HEK293 (cell line): ENCODE results near the gene VPS13D.

Experiments used
- CTCF ChIA-PET: fragments of 350-600 bp; formaldehyde crosslinking; extraction: SDS; loops from one replicate; lab custom pipeline; 2021; ENCODE audit warnings: antibody characterized with exemption; lab: Yijun Ruan, JAX
- POLR2A ChIA-PET: fragments of 300-600 bp; formaldehyde crosslinking; extraction: SDS; loops from one replicate; lab custom pipeline; 2020; ENCODE audit warnings: antibody characterized with exemption, inconsistent platforms; lab: Yijun Ruan, JAX
- H3K27ac ChIP-seq: fragments of 200-500 bp; sonication (Bioruptor generic); 2 replicates; pipeline ENCODE4 v1.5.1; 2014; ENCODE audit warnings: low read depth, low read length, control low read depth, inconsistent platforms; ENCODE audit errors: extremely low read depth
- H3K36me3 ChIP-seq, 2 experiments: fragments of 200-500 bp in 1 of 2; sonication (Bioruptor generic) in 1 of 2; 1 replicate in 1 of 2; 2 replicates in 1 of 2; pipeline ENCODE4 v1.5.1; 2014 to 2017; ENCODE audit warnings: inconsistent platforms in 2 of 2, low read length in 2 of 2; ENCODE audit not compliant: control insufficient read depth in 2 of 2, insufficient read depth in 1 of 2
- H3K4me1 ChIP-seq: fragments of 200-500 bp; sonication (Bioruptor generic); 2 replicates; pipeline ENCODE4 v1.5.1; 2014; ENCODE audit warnings: mild to moderate bottlenecking, low read length, inconsistent platforms; ENCODE audit not compliant: control insufficient read depth, insufficient read depth
- H3K4me3 ChIP-seq: 2 replicates; pipeline ENCODE4 v1.5.1; 2011; ENCODE audit warnings: low read depth, mild to moderate bottlenecking, control low read depth, low read length, moderate library complexity
- H3K9me3 ChIP-seq: fragments of 200-500 bp; sonication (Bioruptor generic); 2 replicates; pipeline ENCODE4 v1.5.1; 2014; ENCODE audit warnings: low read depth, low read length, inconsistent platforms; ENCODE audit not compliant: control insufficient read depth, insufficient read depth
- BCL11B ChIP-seq: fragments of 450-650 bp; formaldehyde crosslinking; IDR thresholded peaks from 2 replicates; pipeline ENCODE4 v1.5.1; 2016; ENCODE audit warnings: low read depth, missing biosample characterization, missing genetic modification characterization
- KLF8 ChIP-seq: fragments of 450-650 bp; formaldehyde crosslinking; IDR thresholded peaks from 2 replicates; pipeline ENCODE4 v1.5.1; 2016; ENCODE audit warnings: missing biosample characterization, missing genetic modification characterization
- SALL2 ChIP-seq: fragments of 450-650 bp; formaldehyde crosslinking; IDR thresholded peaks from 2 replicates; pipeline ENCODE4 v1.5.0; 2017; ENCODE audit warnings: missing biosample characterization, mild to moderate bottlenecking, missing genetic modification characterization, borderline replicate concordance
- ZBTB8A ChIP-seq: fragments of 450-650 bp; formaldehyde crosslinking; IDR thresholded peaks from 2 replicates; pipeline ENCODE4 v1.5.1; 2016; ENCODE audit warnings: missing biosample characterization, missing genetic modification characterization
- ZNF121 ChIP-seq: fragments of 450-650 bp; formaldehyde crosslinking; IDR thresholded peaks from 2 replicates; pipeline ENCODE4 v1.5.1; 2016; ENCODE audit warnings: missing biosample characterization, missing genetic modification characterization
- ZNF214 ChIP-seq: fragments of 450-650 bp; formaldehyde crosslinking; IDR thresholded peaks from 2 replicates; pipeline ENCODE4 v1.5.1; 2017; ENCODE audit warnings: missing biosample characterization, mild to moderate bottlenecking, missing genetic modification characterization, borderline replicate concordance
- ZNF266 ChIP-seq: fragments of 450-650 bp; formaldehyde crosslinking; IDR thresholded peaks from 2 replicates; pipeline ENCODE4 v1.5.1; 2016; ENCODE audit warnings: missing biosample characterization, missing genetic modification characterization, low read depth
- ZNF335 ChIP-seq: fragments of 450-650 bp; formaldehyde crosslinking; conservative IDR thresholded peaks from 2 replicates; pipeline ENCODE4 v1.5.1; 2016; ENCODE audit warnings: missing biosample characterization, missing genetic modification characterization
- ZNF404 ChIP-seq: fragments of 450-650 bp; formaldehyde crosslinking; IDR thresholded peaks from 2 replicates; pipeline ENCODE4 v1.5.1; 2017; ENCODE audit warnings: missing biosample characterization, missing genetic modification characterization
- ZNF514 ChIP-seq: fragments of 450-650 bp; formaldehyde crosslinking; IDR thresholded peaks from 2 replicates; pipeline ENCODE4 v1.5.1; 2016; ENCODE audit warnings: missing biosample characterization, missing genetic modification characterization
- ZNF544 ChIP-seq: fragments of 450-650 bp; formaldehyde crosslinking; IDR thresholded peaks from 2 replicates; pipeline ENCODE4 v1.5.0; 2017; ENCODE audit warnings: missing biosample characterization, missing genetic modification characterization
- ZNF560 ChIP-seq: fragments of 450-650 bp; formaldehyde crosslinking; IDR thresholded peaks from 2 replicates; pipeline ENCODE4 v1.5.1; 2017; ENCODE audit warnings: missing biosample characterization, missing genetic modification characterization, borderline replicate concordance
- ZNF561 ChIP-seq: fragments of 450-650 bp; IDR thresholded peaks from 2 replicates; pipeline ENCODE4 v1.5.1; 2018; ENCODE audit warnings: missing biosample characterization, missing genetic modification characterization, borderline replicate concordance
- ZNF654 ChIP-seq: fragments of 450-650 bp; formaldehyde crosslinking; IDR thresholded peaks from 2 replicates; pipeline ENCODE4 v1.5.1; 2016; ENCODE audit warnings: low read depth, missing biosample characterization, missing genetic modification characterization
- ZNF664 ChIP-seq: fragments of 450-650 bp; formaldehyde crosslinking; IDR thresholded peaks from 2 replicates; pipeline ENCODE4 v1.5.1; 2016; ENCODE audit warnings: missing biosample characterization, missing genetic modification characterization
- ZNF776 ChIP-seq: fragments of 450-650 bp; formaldehyde crosslinking; IDR thresholded peaks from 2 replicates; pipeline ENCODE4 v1.5.0; 2017; ENCODE audit warnings: missing biosample characterization, missing genetic modification characterization, borderline replicate concordance
- ZNF792 ChIP-seq: fragments of 450-650 bp; formaldehyde crosslinking; IDR thresholded peaks from 2 replicates; pipeline ENCODE4 v1.5.1; 2016; ENCODE audit warnings: missing biosample characterization, missing genetic modification characterization
- TF ChIP-seq, protein P1 (sequence below): fragments of 450-650 bp; formaldehyde crosslinking; IDR thresholded peaks from 2 replicates; pipeline ENCODE4 v1.5.1; 2016; ENCODE audit warnings: missing biosample characterization, missing genetic modification characterization
- TF ChIP-seq, protein P2 (sequence below): fragments of 450-650 bp; formaldehyde crosslinking; conservative IDR thresholded peaks from 2 replicates; pipeline ENCODE4 v1.5.1; 2016; ENCODE audit warnings: low read depth, missing biosample characterization, missing genetic modification characterization
- TF ChIP-seq, protein P3 (sequence below): fragments of 450-650 bp; formaldehyde crosslinking; IDR thresholded peaks from 2 replicates; pipeline ENCODE4 v1.5.1; 2016; ENCODE audit warnings: missing biosample characterization, missing genetic modification characterization, borderline replicate concordance

Gene VPS13D

DNA sequence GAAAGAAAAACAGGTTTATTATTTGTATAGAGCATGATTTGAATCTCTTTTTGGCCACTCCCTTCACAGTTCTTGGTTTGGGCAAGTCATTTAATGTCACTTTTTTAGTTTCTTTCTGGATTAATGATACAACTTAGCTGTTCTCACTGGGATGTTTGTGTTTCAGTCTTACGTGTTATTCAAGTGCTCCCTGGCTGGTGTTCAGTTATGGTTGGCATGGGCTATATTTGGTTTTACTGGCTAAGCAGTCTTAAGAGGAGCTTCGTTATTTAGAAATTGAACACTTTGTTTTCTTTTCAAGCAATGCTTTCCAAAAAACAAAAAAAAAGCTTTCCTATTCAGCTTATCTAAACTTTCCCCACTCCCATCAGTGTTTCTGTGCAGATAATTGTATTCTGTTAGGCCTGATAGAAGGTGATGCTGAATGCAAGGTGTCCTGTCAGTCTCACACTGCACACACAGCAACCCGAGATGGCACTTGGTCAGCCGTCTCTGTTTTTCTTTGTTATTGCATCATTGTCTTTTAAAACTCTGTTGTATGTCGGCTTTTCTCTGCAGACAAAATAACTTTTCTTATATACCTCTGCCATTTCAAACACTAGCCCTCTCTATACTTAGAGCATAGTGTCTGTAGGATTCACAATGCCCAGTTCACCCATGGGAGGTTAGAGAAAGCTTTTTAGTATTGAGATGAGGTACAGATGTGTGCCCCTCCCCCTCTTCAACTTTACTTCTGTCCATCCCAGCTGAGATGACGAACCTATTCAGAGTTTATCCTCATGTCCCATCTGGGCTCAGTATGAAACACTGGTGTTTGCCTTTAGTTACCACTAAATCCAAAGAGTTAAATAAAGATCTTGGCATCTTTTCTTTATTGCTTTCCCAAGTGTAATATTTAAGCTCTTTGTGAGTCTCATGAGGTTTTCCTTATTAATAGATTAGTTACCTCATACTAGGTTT, 80.2 kb downstream of the VPS13D start:
- peaks cover 23 to 89% of the 10 kb centered on the region in 2 experiments for H3K36me3 ChIP-seq
- no peak overlapping the region for H3K4me3 ChIP-seq
- H3K27ac ChIP-seq = no peak overlapping the region
- TF ChIP-seq ZNF335 (tag by site-specific recombination) (no peak), ZNF792 (tag by site-specific recombination) (no peak), ZNF121 (tag by site-specific recombination) (no peak), ZNF514 (tag by site-specific recombination) (no peak)
- TF ChIP-seq, protein P1, sequence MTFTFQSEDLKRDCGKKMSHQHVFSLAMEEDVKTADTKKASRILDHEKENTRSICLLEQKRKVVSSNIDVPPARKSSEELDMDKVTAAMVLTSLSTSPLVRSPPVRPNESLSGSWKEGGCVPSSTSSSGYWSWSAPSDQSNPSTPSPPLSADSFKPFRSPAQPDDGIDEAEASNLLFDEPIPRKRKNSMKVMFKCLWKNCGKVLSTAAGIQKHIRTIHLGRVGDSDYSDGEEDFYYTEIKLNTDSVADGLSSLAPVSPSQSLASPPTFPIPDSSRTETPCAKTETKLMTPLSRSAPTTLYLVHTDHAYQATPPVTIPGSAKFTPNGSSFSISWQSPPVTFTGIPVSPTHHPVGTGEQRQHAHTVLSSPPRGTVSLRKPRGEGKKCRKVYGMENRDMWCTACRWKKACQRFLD (tag by site-specific recombination) = no peak
- TF ChIP-seq, protein P2, sequence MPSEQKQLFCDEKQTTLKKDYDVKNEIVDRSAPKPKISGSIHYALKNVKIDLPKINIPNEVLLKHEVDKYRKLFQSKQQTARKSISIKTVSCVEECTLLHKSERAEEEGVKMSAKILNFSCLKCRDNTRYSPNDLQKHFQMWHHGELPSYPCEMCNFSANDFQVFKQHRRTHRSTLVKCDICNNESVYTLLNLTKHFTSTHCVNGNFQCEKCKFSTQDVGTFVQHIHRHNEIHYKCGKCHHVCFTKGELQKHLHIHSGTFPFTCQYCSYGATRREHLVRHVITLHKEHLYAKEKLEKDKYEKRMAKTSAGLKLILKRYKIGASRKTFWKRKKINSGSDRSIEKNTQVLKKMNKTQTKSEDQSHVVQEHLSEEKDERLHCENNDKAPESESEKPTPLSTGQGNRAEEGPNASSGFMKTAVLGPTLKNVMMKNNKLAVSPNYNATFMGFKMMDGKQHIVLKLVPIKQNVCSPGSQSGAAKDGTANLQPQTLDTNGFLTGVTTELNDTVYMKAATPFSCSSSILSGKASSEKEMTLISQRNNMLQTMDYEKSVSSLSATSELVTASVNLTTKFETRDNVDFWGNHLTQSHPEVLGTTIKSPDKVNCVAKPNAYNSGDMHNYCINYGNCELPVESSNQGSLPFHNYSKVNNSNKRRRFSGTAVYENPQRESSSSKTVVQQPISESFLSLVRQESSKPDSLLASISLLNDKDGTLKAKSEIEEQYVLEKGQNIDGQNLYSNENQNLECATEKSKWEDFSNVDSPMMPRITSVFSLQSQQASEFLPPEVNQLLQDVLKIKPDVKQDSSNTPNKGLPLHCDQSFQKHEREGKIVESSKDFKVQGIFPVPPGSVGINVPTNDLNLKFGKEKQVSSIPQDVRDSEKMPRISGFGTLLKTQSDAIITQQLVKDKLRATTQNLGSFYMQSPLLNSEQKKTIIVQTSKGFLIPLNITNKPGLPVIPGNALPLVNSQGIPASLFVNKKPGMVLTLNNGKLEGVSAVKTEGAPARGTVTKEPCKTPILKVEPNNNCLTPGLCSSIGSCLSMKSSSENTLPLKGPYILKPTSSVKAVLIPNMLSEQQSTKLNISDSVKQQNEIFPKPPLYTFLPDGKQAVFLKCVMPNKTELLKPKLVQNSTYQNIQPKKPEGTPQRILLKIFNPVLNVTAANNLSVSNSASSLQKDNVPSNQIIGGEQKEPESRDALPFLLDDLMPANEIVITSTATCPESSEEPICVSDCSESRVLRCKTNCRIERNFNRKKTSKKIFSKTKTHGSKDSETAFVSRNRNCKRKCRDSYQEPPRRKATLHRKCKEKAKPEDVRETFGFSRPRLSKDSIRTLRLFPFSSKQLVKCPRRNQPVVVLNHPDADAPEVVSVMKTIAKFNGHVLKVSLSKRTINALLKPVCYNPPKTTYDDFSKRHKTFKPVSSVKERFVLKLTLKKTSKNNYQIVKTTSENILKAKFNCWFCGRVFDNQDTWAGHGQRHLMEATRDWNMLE (tag by site-specific recombination) = no peak
- no peaks in the 10 kb centered on the region for H3K9me3 ChIP-seq
- ChIA-PET POLR2A (interaction anchor here (0.7 kb wide), 1 partner anchor 313 kb away, joined by 3 read pairs; no protein-coding TSS in a partner anchor), CTCF (interaction anchor here (0.6 to 1.4 kb wide), 2 partner anchors 185 to 308 kb away, joined by 3 to 4 read pairs; no protein-coding TSS in a partner anchor)
- no peaks in the 10 kb centered on the region for H3K4me1 ChIP-seq

DNA sequence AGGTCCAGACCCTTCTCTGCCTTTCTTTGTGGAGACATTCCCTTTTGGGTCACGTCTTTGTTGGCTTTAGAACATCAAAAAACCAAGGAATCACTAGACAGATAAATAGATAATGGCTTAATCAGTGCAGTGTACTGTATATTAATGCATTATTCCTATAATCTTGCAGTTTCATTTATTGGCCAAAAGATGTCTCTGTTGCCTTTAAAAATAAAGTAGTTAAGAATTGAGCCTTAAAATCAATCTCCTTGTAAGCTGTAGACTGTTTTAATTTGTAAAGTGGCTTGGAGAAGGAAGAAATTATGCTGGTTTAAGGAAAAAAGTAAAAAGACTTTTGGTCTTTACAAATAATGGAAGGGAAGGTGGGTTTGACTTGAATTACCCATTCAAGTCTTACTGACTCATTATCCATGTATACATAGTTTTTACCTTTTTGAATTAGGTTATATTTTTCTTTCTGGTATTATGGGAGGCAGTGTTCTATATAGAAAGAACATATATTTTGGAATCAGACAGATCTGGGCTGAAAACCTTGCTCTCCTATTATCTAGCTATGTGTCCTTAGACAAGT, 84.6 kb downstream of the VPS13D start:
- Histone ChIP-seq H3K4me3 (no peak overlapping the region), H3K36me3 (peaks cover 6 to 83% of the 10 kb centered on the region in 2 experiments), H3K4me1 (no peaks in the 10 kb centered on the region), H3K27ac (no peak overlapping the region), H3K9me3 (no peaks in the 10 kb centered on the region)
- CTCF ChIA-PET = interaction anchor here (0.6 to 4.0 kb wide), 13 partner anchors 25 to 344 kb away, joined by 3 to 45 read pairs (median 4); no protein-coding TSS in a partner anchor
- TF ChIP-seq ZBTB8A (tag by site-specific recombination) (no peak), ZNF654 (peak; percentile 54)
- POLR2A ChIA-PET = no interaction called here

DNA sequence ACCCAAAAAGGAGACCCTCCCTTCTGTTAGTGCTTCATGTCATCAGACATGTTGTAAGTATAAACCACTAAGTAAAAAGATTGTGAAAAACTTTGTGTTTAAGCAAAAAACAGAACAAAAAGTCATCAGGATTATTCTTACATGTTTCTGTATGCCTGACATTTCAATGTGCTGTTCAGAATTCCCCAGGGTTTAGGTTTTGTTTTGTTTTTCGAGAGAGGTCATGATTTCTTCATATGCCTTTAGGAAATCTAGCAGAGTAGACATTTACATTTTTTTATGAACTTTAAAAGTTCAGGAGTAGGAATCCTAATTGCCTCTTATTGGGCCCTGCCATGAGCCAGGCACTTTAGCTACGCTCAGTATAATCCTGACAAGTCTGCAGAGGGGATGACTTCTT, 85.3 kb downstream of the VPS13D start:
- Histone ChIP-seq H3K4me1 (no peaks in the 10 kb centered on the region), H3K27ac (no peak overlapping the region), H3K9me3 (no peaks in the 10 kb centered on the region), H3K4me3 (no peak overlapping the region), H3K36me3 (peaks cover 6 to 85% of the 10 kb centered on the region in 2 experiments)
- POLR2A ChIA-PET = no interaction called here
- CTCF ChIA-PET = interaction anchor here (0.6 to 4.0 kb wide), 13 partner anchors 25 to 390 kb away, joined by 3 to 45 read pairs (median 4); no protein-coding TSS in a partner anchor
- no peak for TF ChIP-seq ZNF561
- no peak for TF ChIP-seq SALL2
- TF ChIP-seq ZNF560 (tag by site-specific recombination) = no peak
- no peak for TF ChIP-seq ZNF544
- TF ChIP-seq ZNF664 (tag by site-specific recombination) = no peak
- no peak for TF ChIP-seq ZNF776 (tag by site-specific recombination)
- no peak for TF ChIP-seq ZNF266 (tag by site-specific recombination)
- no peak for TF ChIP-seq BCL11B (tag by site-specific recombination)
- TF ChIP-seq, protein P3, sequence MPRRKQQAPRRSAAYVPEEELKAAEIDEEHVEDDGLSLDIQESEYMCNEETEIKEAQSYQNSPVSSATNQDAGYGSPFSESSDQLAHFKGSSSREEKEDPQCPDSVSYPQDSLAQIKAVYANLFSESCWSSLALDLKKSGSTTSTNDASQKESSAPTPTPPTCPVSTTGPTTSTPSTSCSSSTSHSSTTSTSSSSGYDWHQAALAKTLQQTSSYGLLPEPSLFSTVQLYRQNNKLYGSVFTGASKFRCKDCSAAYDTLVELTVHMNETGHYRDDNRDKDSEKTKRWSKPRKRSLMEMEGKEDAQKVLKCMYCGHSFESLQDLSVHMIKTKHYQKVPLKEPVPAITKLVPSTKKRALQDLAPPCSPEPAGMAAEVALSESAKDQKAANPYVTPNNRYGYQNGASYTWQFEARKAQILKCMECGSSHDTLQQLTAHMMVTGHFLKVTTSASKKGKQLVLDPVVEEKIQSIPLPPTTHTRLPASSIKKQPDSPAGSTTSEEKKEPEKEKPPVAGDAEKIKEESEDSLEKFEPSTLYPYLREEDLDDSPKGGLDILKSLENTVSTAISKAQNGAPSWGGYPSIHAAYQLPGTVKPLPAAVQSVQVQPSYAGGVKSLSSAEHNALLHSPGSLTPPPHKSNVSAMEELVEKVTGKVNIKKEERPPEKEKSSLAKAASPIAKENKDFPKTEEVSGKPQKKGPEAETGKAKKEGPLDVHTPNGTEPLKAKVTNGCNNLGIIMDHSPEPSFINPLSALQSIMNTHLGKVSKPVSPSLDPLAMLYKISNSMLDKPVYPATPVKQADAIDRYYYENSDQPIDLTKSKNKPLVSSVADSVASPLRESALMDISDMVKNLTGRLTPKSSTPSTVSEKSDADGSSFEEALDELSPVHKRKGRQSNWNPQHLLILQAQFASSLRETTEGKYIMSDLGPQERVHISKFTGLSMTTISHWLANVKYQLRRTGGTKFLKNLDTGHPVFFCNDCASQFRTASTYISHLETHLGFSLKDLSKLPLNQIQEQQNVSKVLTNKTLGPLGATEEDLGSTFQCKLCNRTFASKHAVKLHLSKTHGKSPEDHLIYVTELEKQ (tag by site-specific recombination) = no peak
- TF ChIP-seq KLF8 (tag by site-specific recombination) = no peak
- no peak for TF ChIP-seq ZNF214 (tag by site-specific recombination)
- TF ChIP-seq ZNF404 (tag by site-specific recombination) = no peak
